Epithelial cell of esophagus (primary cell): ENCODE measurements around the gene TDP1.

Source experiments
- DNase-seq: peaks from one replicate; pipeline ENCODE4 v3.0.0; 2010; ENCODE audit warnings: low read depth
- H3K4me3 ChIP-seq: 2 replicates; pipeline ENCODE4 v1.5.1; 2011; ENCODE audit warnings: mild to moderate bottlenecking, low read length, control low read depth
- TF ChIP-seq, protein P1 (sequence below): IDR thresholded peaks from 2 replicates; pipeline ENCODE4 v1.5.1; 2011; ENCODE audit warnings: low read depth, mild to moderate bottlenecking, low read length, control low read depth, inconsistent platforms; ENCODE audit not compliant: insufficient read depth; ENCODE audit errors: missing control alignments

Gene TDP1

GRCh38 chr14:89955022-89955744 is 544 bp upstream of the TDP1 start:
- no peak for DNase-seq
- TF ChIP-seq, protein P1, sequence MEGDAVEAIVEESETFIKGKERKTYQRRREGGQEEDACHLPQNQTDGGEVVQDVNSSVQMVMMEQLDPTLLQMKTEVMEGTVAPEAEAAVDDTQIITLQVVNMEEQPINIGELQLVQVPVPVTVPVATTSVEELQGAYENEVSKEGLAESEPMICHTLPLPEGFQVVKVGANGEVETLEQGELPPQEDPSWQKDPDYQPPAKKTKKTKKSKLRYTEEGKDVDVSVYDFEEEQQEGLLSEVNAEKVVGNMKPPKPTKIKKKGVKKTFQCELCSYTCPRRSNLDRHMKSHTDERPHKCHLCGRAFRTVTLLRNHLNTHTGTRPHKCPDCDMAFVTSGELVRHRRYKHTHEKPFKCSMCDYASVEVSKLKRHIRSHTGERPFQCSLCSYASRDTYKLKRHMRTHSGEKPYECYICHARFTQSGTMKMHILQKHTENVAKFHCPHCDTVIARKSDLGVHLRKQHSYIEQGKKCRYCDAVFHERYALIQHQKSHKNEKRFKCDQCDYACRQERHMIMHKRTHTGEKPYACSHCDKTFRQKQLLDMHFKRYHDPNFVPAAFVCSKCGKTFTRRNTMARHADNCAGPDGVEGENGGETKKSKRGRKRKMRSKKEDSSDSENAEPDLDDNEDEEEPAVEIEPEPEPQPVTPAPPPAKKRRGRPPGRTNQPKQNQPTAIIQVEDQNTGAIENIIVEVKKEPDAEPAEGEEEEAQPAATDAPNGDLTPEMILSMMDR, result no peak
- H3K4me3 ChIP-seq, result peak overlapping the region; percentile 89

- DNase-seq, result no peak
- TF ChIP-seq, protein P1, result no peak
- peak overlapping the region; percentile 89 for H3K4me3 ChIP-seq
These were observed 908 bp downstream of the TDP1 start for GRCh38 chr14:89956661-89957009.

DNA sequence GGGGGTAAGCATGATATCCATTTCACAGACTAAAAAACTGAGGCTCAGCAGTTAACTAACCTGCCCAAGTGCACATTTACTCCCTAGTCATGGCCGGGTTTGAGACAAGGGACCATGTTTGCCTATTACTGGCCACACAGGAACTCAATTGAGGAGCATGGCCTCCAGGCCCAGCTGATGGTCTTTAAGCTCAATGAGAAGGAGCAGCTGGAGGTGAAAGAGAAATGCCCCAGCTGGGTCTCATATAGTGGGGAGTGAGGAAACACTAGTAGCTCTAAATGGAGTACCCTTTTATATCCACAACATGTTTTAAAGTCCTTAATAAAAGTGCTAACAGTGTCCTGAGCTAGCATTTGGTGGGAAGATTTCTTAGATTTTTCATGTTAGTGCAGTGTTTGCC is 1.6 kb downstream of the TDP1 start:
- DNase-seq, result no peak
- no peak overlapping the region for H3K4me3 ChIP-seq
- TF ChIP-seq, protein P1, result no peak

GRCh38 chr14:89957791-89958190 is 2.1 kb downstream of the TDP1 start:
- TF ChIP-seq, protein P1, result no peak
- DNase-seq, result peak; percentile 27
- no peak overlapping the region for H3K4me3 ChIP-seq

DNA sequence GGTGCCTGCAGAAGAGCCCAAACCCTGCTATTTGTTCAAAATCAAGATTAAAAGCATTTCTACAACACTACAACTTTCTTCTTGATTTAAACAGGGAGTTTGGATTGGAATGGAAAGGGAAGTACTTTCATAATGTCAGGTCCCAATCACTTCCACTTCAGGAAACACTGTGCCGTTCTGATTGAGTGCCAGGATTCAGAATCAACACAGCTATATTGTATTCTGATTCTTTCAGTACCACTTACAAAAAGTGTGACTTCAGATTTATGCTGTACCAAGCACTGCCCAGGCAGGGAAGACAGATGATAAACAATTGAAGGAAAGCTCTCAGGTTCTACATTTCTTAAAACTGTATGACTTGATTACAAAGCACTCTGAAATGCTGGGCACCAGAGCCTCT is 3.2 kb downstream of the TDP1 start:
- TF ChIP-seq, protein P1, result no peak
- H3K4me3 ChIP-seq, result no peak overlapping the region
- no peak for DNase-seq

DNA sequence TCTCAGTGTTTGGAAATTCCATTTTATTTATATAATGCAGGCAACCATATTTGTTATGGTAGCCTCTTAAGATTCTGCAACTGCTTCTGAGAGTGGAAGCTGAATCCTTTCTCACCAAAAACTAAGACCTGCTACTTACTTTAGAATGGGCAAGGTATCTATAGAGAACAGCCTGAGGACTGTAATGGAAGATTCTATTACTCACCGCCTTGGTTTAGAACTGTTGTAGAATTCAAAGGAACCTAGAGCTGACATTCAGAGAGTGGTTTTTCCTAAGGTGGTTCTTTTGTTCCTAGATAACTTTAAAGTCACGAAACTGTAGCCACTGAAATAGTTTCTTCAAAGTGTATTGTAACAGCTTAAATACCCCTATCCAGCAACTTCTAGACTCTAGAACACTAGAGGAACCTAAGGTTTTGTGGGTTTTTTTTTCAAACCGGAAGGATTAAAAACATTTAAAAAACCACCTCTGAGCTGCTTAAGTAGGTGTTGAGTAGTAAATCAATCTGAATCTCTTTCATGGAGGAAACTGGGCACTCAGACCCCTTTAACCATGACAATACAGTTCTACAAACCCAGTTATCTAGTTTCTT is 4.2 kb downstream of the TDP1 start:
- no peak overlapping the region for H3K4me3 ChIP-seq
- no peak for DNase-seq
- TF ChIP-seq, protein P1, result no peak

DNA sequence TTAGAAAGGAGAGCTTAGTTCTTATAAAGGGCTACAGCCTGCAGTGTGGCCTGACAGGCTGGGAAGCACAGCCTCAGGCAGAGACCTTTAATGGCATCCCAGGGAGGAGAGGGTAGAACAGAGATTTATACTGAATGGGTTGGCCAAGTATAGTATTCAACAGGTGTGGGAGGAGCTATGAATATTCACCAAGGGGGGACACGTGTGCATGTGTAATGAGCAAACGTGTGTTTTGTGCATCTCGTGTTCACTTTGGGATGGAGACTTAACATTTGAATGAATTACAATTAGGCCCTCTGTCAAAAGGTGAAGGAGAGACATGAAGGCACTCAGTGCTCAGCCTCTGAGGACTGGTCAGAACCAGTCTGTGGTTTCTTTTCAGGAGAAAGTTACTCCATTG is 5.2 kb downstream of the TDP1 start:
- H3K4me3 ChIP-seq, result no peak overlapping the region
- TF ChIP-seq, protein P1, result no peak
- DNase-seq, result no peak
